ENCODE data around the gene HPSE2.
A peak's percentile ranks its signal among the peaks of the same experiment; 100 is the strongest.

The HPSE2 gene

DNA sequence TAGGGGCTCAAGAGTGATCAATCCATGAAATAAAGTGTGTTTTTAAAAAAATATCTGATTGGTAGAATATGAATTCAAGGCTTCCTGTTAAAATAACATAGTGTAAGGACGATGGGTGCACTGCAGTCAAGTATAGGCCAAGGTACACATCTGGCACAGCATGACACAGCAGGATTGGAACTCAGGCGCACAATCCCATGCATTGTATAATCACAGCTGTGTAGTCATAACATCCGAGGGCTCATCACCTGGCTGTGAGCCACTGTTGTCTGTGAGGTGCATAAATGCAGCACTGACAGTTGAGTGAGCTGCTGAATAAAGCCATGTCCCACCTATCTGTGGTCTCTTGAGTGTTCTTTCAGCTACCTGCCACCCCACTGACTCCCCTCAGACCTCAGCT lies 646.6 kb downstream of the HPSE2 start:
- Histone ChIP-seq H3K27ac (no peak overlapping the region), H3K36me3 (ENCODE audit: insufficient read depth, low read length) (no peaks in the 10 kb centered on the region), H3K4me3 (no peak overlapping the region), H3K9ac (ENCODE audit: insufficient read length) (no peak overlapping the region), H3K9me3 (ENCODE audit: low read depth, low read length) (no peaks in the 10 kb centered on the region)
- DNase-seq (ENCODE audit: low read depth, low spot score) = no peak
- TF ChIP-seq FOXP2 (optimal IDR thresholded peaks at IDR 0.05; ENCODE audit: control extremely low read depth, extremely low read length, insufficient read depth) = no peak
- TF ChIP-seq POLR2AphosphoS5 (IDR thresholded peaks at IDR 0.05; ENCODE audit: borderline replicate concordance, low read depth, low read length) = no peak
- TF ChIP-seq EZH2 (IDR thresholded peaks at IDR 0.05) = no peak

DNA sequence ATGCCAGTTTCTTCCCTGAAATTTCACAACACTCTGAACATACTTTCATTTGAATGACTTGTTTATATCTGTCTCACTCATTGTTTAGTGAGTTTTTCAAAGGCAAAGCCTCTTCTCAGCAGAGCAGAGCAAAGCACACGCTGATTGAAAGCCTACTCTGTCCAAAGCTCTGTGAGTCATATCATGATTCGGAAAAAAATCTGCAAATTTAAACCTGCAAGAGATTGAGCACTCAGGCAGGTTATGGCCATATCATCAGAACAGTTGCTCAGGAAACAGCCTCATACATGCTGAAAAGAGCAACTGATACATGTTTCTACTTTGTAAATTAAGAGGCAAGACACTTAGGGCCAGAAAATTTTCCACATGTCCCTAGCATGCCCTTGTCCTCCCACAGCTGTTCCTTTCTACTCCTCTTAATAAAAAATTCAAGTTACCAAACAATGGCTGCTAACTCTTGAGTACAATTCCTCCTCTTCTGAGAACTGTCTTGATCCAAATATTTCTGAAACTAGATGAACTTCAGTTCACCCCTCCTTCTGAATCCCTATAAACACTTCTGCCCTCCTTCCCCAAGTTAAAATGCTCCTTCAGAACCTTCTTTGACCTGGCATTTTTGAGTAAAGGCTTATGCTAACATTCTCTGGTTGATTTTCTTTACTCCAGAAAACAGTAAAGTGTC lies 648.4 kb downstream of the HPSE2 start:
- TF ChIP-seq POLR2AphosphoS5 (IDR thresholded peaks at IDR 0.05; ENCODE audit: borderline replicate concordance, low read depth, low read length) (no peak), FOXP2 (optimal IDR thresholded peaks at IDR 0.05; ENCODE audit: control extremely low read depth, extremely low read length, insufficient read depth) (no peak), EZH2 (IDR thresholded peaks at IDR 0.05) (no peak)
- no peak for DNase-seq (ENCODE audit: low read depth, low spot score)

GRCh38 chr10:98586096-98586495 lies 649.6 kb downstream of the HPSE2 start:
- DNase-seq (ENCODE audit: low read depth, low spot score) = no peak
- no peak overlapping the region for H3K9ac ChIP-seq (ENCODE audit: insufficient read length)
- H3K27ac ChIP-seq = no peak overlapping the region
- H3K9me3 ChIP-seq (ENCODE audit: low read depth, low read length) = no peaks in the 10 kb centered on the region
- H3K4me3 ChIP-seq = no peak overlapping the region
- TF ChIP-seq POLR2AphosphoS5 (IDR thresholded peaks at IDR 0.05; ENCODE audit: borderline replicate concordance, low read depth, low read length) (no peak), EZH2 (IDR thresholded peaks at IDR 0.05) (no peak), FOXP2 (optimal IDR thresholded peaks at IDR 0.05; ENCODE audit: control extremely low read depth, extremely low read length, insufficient read depth) (no peak)
- no peaks in the 10 kb centered on the region for H3K36me3 ChIP-seq (ENCODE audit: insufficient read depth, low read length)

More for the DNA sequence above, 648.4 kb downstream of the HPSE2 start:
- Histone ChIP-seq H3K9ac (ENCODE audit: insufficient read length) (no peak overlapping the region), H3K36me3 (ENCODE audit: insufficient read depth, low read length) (no peaks in the 10 kb centered on the region), H3K27ac (no peak overlapping the region), H3K9me3 (ENCODE audit: low read depth, low read length) (no peaks in the 10 kb centered on the region), H3K4me3 (no peak overlapping the region)

- Histone ChIP-seq H3K9ac (ENCODE audit: insufficient read length) (no peak overlapping the region), H3K27ac (no peak overlapping the region), H3K4me3 (no peak overlapping the region), H3K9me3 (ENCODE audit: low read depth, low read length) (no peaks in the 10 kb centered on the region), H3K36me3 (ENCODE audit: insufficient read depth, low read length) (no peaks in the 10 kb centered on the region)
- TF ChIP-seq FOXP2 (optimal IDR thresholded peaks at IDR 0.05; ENCODE audit: control extremely low read depth, extremely low read length, insufficient read depth) = no peak
- no peak for DNase-seq (ENCODE audit: low read depth, low spot score)
Observed at GRCh38 chr10:98582363-98582762, 653.3 kb downstream of the HPSE2 start.

DNA sequence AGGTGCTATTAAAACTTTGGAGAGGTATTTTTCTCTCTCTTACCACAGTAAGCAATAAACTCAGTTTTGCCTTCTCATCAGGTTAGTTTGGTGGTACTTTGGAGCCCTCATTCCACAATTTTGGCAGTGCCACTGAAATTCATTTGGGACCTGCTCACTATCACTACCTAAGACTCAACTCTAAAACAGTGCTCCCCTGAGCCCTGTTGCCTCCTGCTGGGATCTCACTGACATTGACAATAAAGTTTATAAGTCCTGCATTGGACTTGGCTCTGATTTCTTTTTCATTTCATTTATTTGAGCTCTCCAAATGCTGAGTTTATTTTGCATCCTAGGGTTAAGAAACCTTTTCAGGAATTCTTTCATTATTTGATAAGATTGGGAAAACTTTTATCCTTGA lies 658.1 kb downstream of the HPSE2 start:
- H3K9ac ChIP-seq (ENCODE audit: insufficient read length) = no peak overlapping the region
- TF ChIP-seq EZH2 (IDR thresholded peaks at IDR 0.05) (no peak), POLR2AphosphoS5 (IDR thresholded peaks at IDR 0.05; ENCODE audit: borderline replicate concordance, low read depth, low read length) (no peak), FOXP2 (optimal IDR thresholded peaks at IDR 0.05; ENCODE audit: control extremely low read depth, extremely low read length, insufficient read depth) (no peak)
- H3K9me3 ChIP-seq (ENCODE audit: low read depth, low read length) = no peaks in the 10 kb centered on the region
- no peak overlapping the region for H3K4me3 ChIP-seq
- H3K36me3 ChIP-seq (ENCODE audit: insufficient read depth, low read length) = no peaks in the 10 kb centered on the region
- no peak for DNase-seq (ENCODE audit: low read depth, low spot score)
- H3K27ac ChIP-seq = no peak overlapping the region

DNA sequence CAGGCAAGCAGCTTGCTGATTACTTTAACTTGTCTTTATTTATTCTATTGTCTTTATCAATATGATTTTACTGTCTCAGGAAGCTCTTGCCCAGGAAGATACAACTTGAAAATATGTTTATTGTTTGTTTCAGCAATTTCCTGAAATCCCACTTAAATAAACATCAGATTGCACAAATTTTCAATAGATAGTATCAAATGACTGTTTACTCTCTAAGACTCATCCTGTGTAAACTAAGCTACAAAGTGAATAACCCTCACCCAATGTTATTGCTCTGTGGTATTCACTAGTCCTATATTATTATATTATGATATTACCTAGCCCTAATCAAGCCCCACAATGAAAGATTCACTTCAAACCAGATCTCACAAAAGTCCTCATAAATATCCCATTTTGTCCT lies 658.5 kb downstream of the HPSE2 start:
- Histone ChIP-seq H3K36me3 (ENCODE audit: insufficient read depth, low read length) (no peaks in the 10 kb centered on the region), H3K9me3 (ENCODE audit: low read depth, low read length) (no peaks in the 10 kb centered on the region), H3K4me3 (no peak overlapping the region), H3K9ac (ENCODE audit: insufficient read length) (no peak overlapping the region), H3K27ac (no peak overlapping the region)
- TF ChIP-seq EZH2 (IDR thresholded peaks at IDR 0.05) (no peak), POLR2AphosphoS5 (IDR thresholded peaks at IDR 0.05; ENCODE audit: borderline replicate concordance, low read depth, low read length) (no peak), FOXP2 (optimal IDR thresholded peaks at IDR 0.05; ENCODE audit: control extremely low read depth, extremely low read length, insufficient read depth) (no peak)
- DNase-seq (ENCODE audit: low read depth, low spot score) = no peak

DNA sequence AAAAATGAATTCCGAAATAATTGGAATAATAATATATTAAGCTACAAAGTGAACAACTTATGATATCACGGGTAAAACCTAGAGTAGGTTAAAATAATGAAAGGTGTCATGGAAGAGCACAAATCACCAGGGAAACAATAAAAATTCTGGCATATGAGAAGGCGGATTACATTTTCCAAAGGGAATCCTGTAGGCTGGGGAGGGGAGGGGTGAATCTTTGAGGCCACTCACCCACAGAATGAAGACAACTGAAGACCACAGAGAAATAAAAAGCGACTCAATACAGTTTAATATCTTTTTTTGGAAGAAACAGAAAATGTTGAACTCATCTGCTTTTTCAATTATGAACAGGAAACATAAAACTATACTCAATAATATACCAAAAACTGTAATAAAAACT lies 659.6 kb downstream of the HPSE2 start:
- Histone ChIP-seq H3K36me3 (ENCODE audit: insufficient read depth, low read length) (no peaks in the 10 kb centered on the region), H3K9ac (ENCODE audit: insufficient read length) (no peak overlapping the region), H3K4me3 (peak overlapping the region; percentile 33; the same call in 1 of the 2 replicates), H3K9me3 (ENCODE audit: low read depth, low read length) (no peaks in the 10 kb centered on the region), H3K27ac (peak overlapping the region; percentile 61)
- TF ChIP-seq FOXP2 (optimal IDR thresholded peaks at IDR 0.05; ENCODE audit: control extremely low read depth, extremely low read length, insufficient read depth) = no peak
- no peak for DNase-seq (ENCODE audit: low read depth, low spot score)

GRCh38 chr10:98572594-98572993 lies 663.1 kb downstream of the HPSE2 start:
- no peak overlapping the region for H3K9ac ChIP-seq (ENCODE audit: insufficient read length)
- DNase-seq (ENCODE audit: low read depth, low spot score) = no peak
- no peak for TF ChIP-seq FOXP2 (optimal IDR thresholded peaks at IDR 0.05; ENCODE audit: control extremely low read depth, extremely low read length, insufficient read depth)
- no peak for TF ChIP-seq POLR2AphosphoS5 (IDR thresholded peaks at IDR 0.05; ENCODE audit: borderline replicate concordance, low read depth, low read length)
- no peak for TF ChIP-seq EZH2 (IDR thresholded peaks at IDR 0.05)
- H3K4me3 ChIP-seq = no peak overlapping the region
- no peak overlapping the region for H3K27ac ChIP-seq
- H3K9me3 ChIP-seq (ENCODE audit: low read depth, low read length) = no peaks in the 10 kb centered on the region
- no peaks in the 10 kb centered on the region for H3K36me3 ChIP-seq (ENCODE audit: insufficient read depth, low read length)

- Histone ChIP-seq H3K9ac (ENCODE audit: insufficient read length) (no peak overlapping the region), H3K9me3 (ENCODE audit: low read depth, low read length) (no peaks in the 10 kb centered on the region), H3K27ac (no peak overlapping the region), H3K4me3 (no peak overlapping the region), H3K36me3 (ENCODE audit: insufficient read depth, low read length) (no peaks in the 10 kb centered on the region)
- DNase-seq (ENCODE audit: low read depth, low spot score) = no peak
- TF ChIP-seq EZH2 (IDR thresholded peaks at IDR 0.05) (no peak), POLR2AphosphoS5 (IDR thresholded peaks at IDR 0.05; ENCODE audit: borderline replicate concordance, low read depth, low read length) (no peak), FOXP2 (optimal IDR thresholded peaks at IDR 0.05; ENCODE audit: control extremely low read depth, extremely low read length, insufficient read depth) (no peak)
Observed at GRCh38 chr10:98570834-98571233, 664.8 kb downstream of the HPSE2 start.
